HUDEP-2 (cell line): ENCODE data around the gene B3GNT5.

Source experiments
- DNase-seq, 76 experiments: peaks; one replicate each; lab custom pipeline; 2025; ENCODE audit not compliant: unreplicated experiment in 76 of 76; lab: John Stamatoyannopoulos, UW

B3GNT5 gene

DNA sequence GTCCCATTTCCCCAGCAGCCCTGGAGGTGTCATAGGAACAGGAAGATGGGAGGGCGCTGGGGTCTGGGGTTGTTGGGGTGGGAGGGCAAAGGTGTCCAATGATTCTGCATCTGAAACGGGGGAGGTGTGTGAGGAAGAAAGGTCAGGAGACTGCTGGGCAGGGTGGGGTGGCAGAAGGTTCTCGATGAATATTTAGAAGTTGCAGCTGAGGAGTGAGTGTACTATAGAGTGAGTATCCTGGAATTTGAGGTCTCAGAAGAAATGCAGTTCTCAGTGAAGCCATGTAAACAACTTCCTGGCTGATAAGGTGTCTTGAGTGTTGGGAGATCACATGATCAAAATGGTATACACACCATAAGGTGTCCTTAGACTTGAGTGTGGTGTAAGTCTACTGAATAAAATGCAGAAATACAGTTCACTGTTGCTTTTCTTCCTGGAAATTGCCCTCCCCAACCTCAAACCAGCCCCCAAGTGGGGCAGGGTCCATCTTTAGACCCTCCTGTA lies 9.9 kb downstream of the B3GNT5 start:
- DNase-seq = no peak

DNA sequence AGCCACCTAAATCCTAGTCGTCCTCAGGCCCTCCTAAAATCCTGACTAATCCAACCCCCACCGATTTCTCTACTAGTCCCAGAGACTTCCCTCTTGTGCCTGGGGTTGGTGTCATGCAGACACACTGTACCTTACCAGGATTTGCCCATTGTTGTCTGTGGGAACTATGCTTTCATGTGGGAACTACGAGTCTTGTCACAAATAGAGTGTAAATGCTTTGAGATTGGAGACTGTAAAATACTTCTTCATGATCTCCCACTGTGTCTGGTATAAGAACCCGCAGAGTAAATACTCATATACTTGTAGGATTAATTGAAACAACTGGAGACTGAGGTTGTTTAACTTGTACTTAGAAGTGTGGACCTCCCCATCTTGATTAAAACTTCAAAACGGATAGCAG lies 11.2 kb downstream of the B3GNT5 start:
- DNase-seq = no peak

DNA sequence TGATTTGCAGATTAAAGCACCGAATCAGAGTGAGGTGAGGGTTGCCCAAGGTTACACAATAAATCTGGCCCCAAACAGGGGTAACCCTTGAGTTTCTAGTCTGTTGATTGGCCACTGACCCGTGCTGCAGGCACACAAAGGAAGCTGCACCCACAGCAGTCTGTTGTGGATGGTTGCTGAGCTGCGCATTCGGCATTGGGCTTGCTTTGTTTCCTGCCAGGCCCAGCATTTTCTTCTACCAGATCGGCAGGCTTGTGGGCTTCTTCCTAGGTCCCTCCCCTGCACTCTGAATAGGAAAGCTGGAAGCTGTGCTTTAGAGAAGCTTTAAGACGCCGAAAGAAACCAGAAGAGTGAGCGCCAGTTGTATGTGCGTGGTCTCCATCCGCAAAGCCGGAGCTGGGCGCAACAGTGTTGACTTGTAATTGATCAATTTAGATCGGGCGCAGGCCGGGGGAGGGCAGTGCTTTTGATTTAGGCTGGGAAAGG lies 12.1 kb downstream of the B3GNT5 start:
- DNase-seq = no peak

DNA sequence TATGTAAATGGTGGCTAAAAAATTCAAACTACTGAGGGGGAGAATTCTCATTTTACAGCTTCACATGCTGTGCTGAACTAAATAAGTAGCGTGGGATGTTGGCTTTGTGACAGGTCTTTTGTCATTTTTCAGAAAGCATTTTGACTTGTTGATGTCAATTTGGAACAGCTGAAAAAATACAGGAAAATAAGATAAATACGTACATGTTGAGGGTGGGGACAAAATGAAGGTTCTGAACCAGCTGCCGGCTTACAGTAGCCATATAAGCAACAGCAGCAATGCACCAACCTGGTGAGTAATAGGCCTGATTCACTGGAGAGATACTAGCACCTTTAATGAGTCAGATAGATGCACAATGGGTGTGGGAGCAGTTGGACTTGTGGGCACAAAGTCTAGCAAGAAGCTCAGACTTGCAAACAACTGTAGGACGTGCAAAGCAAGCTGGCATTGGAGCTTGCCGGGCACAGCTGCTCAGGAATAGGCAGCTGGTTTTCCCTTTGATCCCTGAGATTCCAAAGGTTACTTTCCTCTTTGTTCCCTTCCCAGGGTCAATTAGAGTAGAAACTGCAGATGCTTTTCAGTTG lies 12.9 kb downstream of the B3GNT5 start:
- DNase-seq = peak in 7 of 76 experiments; percentile 7 to 28 (median 11)

DNA sequence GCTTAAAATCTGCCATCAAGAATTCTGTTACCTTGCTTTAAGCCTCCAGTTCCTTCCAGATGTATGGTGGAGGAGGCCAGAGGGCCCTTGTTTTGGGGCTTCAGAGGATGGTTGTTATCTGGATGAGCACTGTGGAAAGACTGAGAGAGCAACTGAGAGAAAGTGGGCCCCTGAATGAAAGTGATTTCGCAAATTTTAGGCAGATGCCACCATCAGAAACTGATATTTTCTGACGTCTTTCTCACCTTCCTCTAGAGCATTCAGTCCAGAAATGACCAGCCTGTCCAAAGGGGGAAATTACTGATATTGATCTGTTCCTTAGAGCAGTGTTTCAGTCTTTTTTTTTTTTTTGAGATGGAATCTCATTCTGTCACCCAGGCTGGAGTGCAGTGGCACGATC lies 13.4 kb downstream of the B3GNT5 start:
- no peak for DNase-seq

DNA sequence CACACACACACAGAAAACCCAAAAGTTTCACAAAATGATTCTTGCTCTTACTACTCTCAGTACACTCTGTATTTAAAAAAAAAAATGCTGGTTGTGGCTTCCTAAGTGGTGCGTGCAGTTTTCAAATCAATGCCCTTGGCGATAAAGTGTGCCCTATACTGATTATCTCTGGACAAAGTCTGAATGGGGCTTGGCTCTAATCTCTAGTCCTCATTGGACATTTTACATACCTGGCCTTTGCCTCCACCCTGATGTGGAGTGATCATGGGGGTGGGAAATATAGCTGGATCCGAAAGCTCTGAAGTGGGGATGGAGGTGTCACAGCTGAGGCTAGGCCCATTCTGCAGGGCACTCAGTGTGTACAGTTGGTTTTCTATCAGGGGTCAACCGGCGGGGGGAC lies 14.1 kb downstream of the B3GNT5 start:
- DNase-seq = no peak

DNA sequence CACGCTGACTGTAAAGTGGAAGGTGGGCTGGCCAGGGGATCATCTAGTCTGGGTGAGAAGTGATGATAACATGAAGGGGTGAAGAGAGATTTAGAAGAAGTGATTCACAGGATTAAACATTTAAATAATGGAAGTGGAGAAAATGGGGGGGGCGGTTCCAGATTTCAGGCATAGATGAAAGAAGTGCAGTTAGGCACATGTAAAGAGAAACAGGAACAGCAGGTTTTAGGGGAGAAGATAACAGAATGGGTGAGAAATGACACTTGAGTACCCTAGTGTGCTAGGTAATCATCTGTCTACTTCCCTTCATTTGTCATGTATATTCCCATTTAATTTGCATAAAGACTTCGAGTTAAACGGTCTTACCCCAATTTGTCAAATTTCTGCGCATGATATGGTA lies 15.3 kb downstream of the B3GNT5 start:
- DNase-seq = no peak

DNA sequence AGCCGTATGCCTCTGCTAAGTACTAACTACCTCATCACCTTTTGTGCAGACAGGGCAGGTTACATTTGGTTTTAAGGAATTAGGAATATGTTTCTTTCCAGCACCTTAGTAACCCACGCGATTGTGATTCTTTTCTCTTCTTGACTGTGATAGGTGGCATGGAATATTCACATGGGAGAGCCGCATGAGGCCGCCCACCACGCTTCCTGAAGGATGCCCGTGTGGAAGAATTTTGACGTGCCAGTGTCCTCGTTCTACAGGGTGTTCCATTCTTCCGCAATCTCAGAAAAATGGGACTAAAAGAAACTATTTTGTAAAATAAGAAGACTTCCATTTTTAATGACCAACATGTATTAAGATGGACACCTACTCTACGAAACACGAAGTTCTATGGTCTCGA lies 16.3 kb downstream of the B3GNT5 start:
- DNase-seq = no peak

DNA sequence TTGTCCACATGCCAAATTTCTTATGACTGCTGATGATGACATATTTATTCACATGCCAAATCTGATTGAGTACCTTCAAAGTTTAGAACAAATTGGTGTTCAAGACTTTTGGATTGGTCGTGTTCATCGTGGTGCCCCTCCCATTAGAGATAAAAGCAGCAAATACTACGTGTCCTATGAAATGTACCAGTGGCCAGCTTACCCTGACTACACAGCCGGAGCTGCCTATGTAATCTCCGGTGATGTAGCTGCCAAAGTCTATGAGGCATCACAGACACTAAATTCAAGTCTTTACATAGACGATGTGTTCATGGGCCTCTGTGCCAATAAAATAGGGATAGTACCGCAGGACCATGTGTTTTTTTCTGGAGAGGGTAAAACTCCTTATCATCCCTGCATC lies 17.3 kb downstream of the B3GNT5 start:
- DNase-seq = no peak

DNA sequence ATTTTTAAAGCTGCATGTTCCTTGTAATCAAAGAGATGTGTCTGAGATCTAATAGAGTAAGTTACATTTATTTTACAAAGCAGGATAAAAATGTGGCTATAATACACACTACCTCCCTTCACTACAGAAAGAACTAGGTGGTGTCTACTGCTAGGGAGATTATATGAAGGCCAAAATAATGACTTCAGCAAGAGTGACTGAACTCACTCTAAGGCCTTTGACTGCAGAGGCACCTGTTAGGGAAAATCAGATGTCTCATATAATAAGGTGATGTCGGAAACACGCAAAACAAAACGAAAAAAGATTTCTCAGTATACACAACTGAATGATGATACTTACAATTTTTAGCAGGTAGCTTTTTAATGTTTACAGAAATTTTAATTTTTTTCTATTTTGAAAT lies 19.1 kb downstream of the B3GNT5 start:
- no peak for DNase-seq

DNA sequence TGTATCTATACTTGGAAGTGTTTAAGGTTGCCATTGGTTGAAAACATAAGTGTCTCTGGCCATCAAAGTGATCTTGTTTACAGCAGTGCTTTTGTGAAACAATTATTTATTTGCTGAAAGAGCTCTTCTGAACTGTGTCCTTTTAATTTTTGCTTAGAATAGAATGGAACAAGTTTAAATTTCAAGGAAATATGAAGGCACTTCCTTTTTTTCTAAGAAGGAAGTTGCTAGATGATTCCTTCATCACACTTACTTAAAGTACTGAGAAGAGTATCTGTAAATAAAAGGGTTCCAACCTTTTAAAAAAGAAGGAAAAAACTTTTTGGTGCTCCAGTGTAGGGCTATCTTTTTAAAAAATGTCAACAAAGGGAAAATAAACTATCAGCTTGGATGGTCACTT lies 19.7 kb downstream of the B3GNT5 start:
- no peak for DNase-seq

DNA sequence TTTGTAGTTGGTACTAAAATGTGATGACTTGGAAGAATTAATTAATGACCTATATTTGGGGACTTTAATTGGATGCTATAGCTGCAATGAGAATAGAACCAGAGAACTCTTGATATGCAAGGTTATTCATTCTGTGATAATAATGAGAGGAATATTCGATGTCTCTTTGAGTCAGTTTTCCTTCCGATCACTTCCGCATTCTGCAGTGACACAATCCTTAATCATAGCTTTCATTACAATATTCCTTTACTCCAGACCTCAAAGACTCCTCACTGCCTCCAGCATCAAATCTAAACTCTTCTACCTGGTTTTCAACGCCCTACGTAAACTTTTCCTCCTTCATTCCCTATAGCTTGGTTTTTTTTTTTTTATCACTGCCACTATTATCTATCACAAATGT lies 21.6 kb downstream of the B3GNT5 start:
- no peak for DNase-seq

DNA sequence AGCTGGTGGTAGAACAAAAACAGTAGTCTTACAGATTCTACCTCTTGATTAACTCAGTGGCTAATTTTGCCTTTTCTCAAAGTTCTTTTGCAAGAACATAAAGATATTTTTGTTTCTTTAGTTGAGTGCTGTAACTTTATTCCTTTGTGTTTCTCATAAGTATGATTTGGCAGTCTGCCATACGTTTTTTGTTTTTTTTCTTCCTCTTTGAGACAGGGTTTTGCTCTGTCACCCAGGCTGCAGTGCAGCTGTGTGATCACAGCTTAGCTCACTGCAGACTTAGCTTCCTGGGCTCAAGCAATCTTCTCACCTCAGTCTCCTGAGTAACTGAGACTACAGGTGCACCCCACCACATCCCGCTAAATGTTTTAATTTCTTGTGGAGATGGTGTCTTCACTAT lies 22.4 kb downstream of the B3GNT5 start:
- peak in 25 of 76 experiments; percentile 2 to 57 (median 29) for DNase-seq

DNA sequence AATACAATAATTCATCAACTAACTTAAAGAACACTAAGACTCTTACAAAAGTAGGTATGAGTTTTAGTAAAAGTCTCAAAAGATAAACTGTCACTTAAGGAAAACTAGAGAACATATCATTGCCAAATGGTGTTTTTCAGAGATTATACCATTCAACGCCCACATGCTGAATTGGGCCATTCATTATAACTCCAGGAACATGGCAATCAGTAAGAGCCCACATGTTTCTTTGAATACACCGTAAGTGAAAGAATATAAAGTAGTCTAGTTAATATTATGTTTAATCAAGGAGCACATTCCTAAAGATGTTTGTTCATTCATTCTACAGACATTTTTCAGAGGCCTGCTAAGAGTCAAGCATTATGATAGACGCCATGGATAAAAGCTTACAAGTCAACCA lies 22.9 kb downstream of the B3GNT5 start:
- no peak for DNase-seq

DNA sequence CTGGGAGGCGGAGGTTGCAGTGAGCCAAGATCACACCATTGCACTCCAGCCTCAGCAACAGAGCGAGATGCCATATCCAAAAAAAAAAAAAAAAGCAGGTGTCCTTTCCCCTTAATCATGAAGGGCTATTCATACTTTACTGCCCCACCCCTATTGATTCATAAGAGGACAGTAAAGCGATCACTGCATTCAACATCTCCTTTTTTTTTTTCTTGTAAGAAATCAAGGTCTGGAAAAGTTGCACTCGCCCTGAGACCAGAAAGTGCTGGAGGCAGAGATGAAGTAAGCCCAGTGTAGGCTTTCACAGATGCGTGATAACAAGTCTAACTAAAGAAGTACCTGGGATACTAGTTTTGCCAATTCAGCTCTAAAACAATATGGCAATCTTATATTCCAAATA lies 24.2 kb downstream of the B3GNT5 start:
- no peak for DNase-seq

DNA sequence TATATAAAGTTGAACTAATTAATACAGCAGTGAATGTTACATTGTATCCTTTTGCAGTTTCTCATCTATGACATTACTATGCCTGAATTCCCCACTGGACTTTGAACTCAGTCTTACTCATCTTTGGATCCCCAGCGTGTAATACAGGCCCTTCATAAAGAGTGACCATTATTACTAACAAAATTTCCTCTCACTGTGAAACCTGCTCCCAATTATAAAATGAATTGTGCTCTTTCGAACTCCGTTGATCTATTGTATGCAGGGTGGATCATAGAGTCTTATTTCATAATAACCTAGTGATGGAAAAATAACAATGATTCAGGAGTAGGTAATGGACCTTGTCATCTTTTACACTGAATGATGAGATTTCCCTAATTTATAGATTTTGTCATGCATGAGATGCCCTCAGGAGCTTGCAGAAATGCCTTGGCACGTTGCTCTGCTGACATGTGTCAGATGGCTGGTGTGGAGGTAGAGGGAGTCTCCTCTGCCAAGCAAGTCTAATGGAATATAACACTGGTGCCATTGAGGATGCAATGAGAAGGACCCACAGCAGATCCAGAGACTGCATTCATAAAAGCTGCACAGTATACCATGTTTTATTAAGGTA lies 25.5 kb downstream of the B3GNT5 start:
- DNase-seq = no peak

DNA sequence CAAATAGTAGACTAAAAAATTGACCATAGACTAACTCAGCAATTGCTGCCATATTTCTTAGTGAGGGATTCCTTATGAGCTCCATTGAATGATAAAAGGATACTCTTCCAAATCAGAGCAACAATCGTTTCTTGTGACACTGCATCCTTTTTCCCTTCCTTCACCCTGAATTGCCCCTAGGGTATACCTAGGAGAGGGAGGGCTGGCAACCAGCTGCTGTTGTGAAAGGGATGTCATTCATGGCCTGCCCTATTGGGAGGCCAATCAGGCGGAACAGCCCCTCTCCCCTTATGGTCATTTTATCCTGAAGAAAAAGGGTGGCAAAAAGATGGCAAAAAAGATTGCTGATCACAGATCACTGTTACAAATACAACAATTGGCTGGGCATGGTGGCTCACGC lies 26.3 kb downstream of the B3GNT5 start:
- DNase-seq = no peak

DNA sequence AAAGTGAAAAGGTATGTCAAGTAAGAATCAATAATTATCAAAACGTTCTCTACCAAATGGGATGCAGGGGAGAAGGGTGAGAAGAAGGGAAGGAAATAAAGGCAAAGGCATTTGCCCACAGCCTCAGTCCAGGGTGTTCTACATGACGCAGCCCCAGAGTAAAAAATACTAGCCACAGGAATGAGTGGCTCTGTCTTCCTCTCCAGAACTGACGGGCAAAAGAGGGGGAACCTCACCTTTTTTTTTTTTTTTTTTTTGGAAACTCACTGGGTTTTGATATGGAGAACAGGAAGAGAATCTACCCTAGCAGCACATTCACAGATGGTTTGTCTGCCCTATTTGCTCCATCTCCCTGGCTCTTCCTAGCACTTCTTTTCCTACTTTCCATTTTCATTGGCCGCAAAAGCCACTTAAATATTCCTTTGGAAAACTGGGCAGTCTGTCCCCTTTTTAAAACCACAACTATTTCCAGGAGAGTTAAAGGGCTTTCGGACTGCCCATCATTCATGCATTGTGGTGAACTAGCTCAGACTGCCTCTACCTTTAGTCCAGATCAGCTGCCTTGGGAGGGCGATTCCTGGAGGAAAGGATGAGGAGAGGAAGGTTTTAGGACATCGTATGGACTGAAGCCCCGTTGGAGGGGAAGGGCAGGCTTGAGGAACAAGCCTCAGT lies 28.2 kb downstream of the B3GNT5 start:
- no peak for DNase-seq

DNA sequence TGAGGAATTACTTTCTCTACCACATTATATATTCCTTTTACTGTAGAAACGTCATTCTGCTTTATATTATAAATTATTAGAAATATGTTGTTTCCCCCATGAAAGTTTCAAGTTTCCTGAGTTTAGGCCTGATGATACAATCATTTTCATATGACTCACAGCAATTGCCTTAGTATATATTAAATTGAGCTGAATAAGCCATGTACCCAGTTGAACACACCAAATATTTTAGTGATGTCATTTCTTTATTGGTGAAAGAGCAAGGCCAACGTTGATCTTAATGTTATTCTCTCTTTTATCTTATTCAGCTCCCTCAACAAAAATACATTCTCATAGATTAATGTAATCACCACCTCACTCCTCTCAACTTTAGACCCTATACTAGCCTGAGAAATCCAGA lies 30.8 kb downstream of the B3GNT5 start:
- DNase-seq = no peak

DNA sequence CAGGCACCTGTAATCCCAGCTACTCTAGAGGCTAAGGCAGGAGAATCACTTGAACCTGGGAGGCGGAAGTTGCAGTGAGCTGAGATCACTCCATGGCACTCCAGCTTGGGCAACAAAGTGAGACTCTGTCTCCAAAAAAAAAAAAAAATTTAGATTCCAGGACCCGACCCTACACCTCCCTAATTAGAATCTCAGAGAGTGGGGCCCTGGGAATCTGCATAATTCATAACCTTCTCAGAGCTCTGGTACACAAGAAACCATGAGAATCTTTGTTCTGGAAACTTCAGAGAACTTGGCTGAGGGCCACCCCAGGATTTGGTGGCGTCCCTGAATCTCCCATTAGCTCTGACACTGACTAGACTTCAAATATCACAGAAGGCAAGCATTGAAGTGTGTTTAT lies 31.5 kb downstream of the B3GNT5 start:
- no peak for DNase-seq

DNA sequence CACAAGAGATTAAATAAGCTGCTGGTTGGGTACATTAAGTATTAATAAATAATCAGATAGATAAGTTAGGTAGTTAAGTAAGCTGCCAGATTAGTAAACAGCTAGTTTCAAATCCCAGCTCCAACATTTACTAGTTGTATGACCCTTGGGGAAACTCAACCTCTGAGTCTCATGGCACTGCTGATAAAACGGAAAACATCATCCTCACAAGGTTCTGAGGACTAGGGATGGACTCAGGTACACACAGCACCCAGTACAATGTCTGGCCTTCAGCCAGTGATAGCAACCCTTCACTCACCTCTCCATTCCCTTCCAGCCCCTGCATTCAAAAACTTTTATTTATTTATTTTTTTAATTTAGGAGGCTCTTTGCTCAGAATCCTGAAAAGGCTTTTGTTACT lies 32.3 kb downstream of the B3GNT5 start:
- DNase-seq = no peak

DNA sequence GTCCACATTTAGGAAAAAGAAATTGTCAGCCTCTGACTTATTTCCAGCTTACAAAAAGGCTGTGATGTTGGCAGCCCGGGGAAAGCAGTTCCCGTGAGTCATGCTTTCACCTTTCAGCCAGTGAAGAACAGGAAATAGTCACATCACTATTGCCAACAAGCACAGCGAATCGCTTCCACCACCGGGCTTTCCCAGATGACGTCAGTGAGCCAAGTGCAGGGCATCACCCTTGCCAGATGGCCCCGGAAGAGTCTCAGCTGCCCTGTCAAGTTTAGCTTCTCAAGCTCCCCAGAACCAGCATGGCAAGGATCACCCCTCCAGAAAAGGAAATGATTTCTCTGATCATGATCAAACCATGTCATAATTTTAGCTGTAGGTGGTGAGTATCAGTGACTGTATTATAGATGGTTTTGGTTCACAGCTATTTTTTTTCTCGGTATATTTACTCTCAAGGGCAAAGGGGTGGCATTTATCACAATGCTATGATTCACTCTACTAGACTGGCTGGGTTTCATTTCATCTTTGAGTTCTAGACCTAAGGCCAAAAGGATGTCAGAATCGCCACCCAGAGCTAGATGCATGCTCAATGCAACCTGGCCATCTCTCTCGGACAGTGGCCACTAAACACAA lies 32.9 kb downstream of the B3GNT5 start:
- peak in 14 of 76 experiments; percentile 2 to 72 (median 12) for DNase-seq
